HG03045 (cell line): ENCODE results near the gene CDKN2B-AS1.

Source experiments
- ATAC-seq: cut with Tn5 transposase; IDR thresholded peaks from one replicate; pipeline ENCODE4 v1.9.1; 2021; ENCODE audit warnings: mild to moderate bottlenecking, moderate library complexity; ENCODE audit not compliant: unreplicated experiment

The CDKN2B-AS1 gene

DNA sequence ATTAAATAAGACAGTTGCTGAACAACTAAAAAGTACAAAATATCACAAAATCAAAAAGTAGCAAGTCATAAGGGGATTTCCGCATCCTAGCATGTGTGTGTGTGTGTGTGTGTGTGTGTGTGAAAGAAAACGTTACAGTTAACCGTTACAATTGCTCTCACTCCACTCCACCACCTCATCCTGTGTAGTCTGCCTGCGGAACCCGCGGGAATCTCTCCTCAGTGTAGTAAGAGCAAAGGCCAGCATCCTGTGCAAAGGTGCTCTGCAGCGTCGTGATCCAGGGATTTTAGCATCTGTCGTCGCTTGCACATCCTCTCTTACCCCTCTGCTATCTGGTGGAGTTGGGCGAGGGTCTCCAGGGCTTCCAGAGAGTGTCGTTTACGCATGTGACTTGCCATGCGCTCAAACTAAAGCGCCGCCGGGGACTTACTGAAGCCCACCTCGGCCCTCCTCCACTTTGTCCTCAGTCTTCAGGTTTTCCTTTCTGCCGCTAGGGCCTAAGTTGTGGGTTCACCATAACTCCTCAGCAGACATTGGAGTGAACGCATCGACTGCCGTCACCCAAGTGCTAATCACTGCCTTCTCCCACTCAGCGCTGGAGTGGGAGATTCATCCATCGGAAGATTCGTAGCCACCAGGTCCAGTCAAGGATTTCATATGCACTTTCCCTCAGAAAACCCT is 10.6 kb downstream of the CDKN2B-AS1 start:
- no peak for ATAC-seq

DNA sequence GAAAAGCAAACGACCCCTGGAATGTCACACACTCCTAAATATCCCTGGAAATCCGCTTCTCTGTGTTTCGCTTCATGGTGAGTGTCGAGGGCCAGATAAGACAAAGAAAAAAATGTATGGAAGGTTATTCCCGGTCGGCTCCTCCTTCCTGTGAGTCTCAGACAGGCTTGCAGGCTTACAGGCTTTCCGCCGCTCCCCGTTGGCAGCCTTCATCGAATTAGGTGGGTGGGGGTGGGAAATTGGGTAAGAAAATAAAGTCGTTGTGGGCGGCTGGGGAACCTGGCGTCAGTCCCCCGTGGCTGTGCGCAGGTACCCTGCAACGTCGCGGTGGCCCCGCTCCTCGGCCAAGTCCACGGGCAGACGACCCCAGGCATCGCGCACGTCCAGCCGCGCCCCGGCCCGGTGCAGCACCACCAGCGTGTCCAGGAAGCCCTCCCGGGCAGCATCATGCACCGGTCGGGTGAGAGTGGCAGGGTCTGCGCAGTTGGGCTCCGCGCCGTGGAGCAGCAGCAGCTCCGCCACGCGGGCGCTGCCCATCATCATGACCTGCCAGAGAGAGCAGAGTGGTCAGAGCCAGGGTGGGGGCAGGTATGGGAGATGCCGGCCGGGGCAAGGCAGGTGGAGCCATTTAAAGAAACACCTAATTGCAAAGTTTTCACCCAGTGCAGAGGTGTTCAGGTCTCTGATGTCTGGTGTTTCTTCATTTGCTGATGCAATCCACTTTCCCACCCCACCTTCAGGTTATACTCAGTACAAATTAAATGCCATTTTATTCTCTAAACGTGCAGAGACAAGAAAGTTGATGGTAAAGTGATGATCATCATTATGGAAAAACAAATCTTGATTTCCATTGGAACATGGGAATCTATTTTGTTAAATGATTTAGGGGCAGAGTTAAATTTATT is 11.4 kb downstream of the CDKN2B-AS1 start:
- no peak for ATAC-seq

DNA sequence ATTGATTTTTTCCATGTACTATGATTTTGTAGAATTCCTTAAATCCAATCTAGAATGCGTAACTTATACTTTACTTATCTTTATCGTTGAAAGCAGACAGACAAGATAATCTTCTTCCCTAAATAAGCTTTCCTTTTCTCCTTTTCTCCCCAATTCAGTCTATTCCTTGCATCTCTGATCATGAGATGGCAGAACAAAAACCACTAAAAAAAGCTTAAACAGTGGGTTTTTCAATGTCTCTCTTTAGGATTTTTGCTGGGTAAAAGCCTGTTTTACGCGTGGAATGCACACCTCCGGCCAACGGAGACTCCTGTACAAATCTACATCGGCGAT is 13.8 kb downstream of the CDKN2B-AS1 start:
- no peak for ATAC-seq

- peak; percentile 96 for ATAC-seq
These were observed 14.3 kb downstream of the CDKN2B-AS1 start, which contains the start of gene CDKN2B for GRCh38 chr9:22008717-22009505. TSS of gene CDKN2B (minus strand) at chr9:22009305. CDS start at chr9:22008953, 352 bp downstream.

- ATAC-seq, result peak; percentile 42
These were observed 14.9 kb downstream of the CDKN2B-AS1 start for GRCh38 chr9:22009506-22009867.

DNA sequence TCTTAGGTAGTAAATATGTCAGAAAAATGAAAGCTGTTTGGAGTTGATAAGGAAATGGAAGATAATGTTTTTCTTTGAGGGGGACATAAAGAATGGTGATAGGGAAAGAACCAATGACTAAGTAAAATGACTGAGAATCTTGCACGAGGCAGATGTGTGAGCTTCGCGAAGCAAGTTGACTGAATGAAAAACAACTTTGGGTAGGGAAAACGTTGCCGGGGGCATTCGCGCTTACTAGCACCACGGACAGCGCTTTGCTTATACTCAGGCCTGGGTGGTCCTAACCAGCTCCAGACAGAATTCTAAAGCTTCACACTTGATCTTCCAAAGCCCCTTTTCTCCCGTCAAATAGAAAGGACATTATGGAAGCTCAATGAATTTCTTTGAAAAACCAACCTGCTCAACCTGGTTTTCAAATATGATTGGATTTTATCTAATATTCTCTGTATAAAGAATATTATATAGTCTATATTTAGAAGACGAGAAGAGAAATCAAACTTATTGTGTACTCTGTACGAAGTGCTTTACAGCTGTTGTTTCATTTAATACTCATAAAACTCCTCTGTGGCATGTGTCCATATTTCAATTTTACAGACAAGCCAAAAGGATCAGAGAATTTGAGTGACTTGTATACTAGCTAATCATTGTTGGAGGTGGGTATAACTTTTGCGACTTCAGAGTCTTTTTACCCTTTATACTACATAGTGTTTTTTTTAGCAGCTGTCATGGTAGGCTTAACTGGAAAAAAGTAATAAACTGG is 16.5 kb downstream of the CDKN2B-AS1 start:
- ATAC-seq, result no peak

- no peak for ATAC-seq
These were observed 27.8 kb downstream of the CDKN2B-AS1 start for GRCh38 chr9:22022396-22022795.

DNA sequence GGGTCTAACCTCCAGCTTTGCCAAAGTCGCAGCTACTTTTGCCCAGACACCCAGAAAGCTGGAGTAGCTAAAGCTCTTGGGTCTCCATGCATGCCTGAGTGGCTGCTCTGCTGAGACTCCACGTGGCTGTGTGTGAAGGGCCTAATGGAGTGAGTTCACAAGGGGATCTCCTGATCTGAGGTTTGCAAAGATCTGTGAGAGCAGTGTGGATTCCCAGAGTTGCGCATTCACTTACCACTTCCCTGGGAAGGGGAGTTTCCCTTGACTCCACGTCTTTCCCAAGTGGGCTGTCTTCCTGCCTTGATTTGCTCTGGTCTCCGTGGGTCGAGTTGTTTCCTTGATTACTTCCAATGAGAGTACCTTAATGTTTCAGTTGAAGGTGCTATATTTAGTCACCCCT is 32.1 kb downstream of the CDKN2B-AS1 start:
- no peak for ATAC-seq

GRCh38 chr9:22028394-22028793 is 33.8 kb downstream of the CDKN2B-AS1 start:
- ATAC-seq, result no peak

GRCh38 chr9:22029231-22029630 is 34.6 kb downstream of the CDKN2B-AS1 start:
- ATAC-seq, result no peak

- ATAC-seq, result peak; percentile 64
These were observed 35.6 kb downstream of the CDKN2B-AS1 start for GRCh38 chr9:22030101-22030598.

- no peak for ATAC-seq
These were observed 37.2 kb downstream of the CDKN2B-AS1 start for GRCh38 chr9:22031655-22032411.

GRCh38 chr9:22033012-22033630 is 38.5 kb downstream of the CDKN2B-AS1 start:
- ATAC-seq, result no peak

GRCh38 chr9:22035591-22036011 is 41.0 kb downstream of the CDKN2B-AS1 start:
- no peak for ATAC-seq

- ATAC-seq, result no peak
These were observed 42.5 kb downstream of the CDKN2B-AS1 start for GRCh38 chr9:22036866-22037626.

GRCh38 chr9:22037954-22038690 is 43.5 kb downstream of the CDKN2B-AS1 start:
- ATAC-seq, result no peak

GRCh38 chr9:22039258-22039657 is 44.7 kb downstream of the CDKN2B-AS1 start:
- ATAC-seq, result no peak

- ATAC-seq, result no peak
These were observed 46.2 kb downstream of the CDKN2B-AS1 start for GRCh38 chr9:22040760-22041159.
